Spinal cord (tissue), 10 donors: ENCODE results near the gene PLA2G4F. TPM values are rescaled to one million over a fixed set of nuclear protein-coding genes. Genes with fewer than 3 reads are reported as not detected.
A peak's percentile ranks its signal among the peaks of the same experiment; 100 is the strongest.

Experiments used
- DNase-seq, 6 donors: peaks; one replicate each; pipeline versions ENCODE4 v3.0.0 to v3.0.0-alpha.2; 2013 to 2015; ENCODE audit warnings: low spot score in 6 of 6, low read depth in 4 of 6
- H3K27ac ChIP-seq: one replicate; pipeline ENCODE4 v1.5.1; 2013; ENCODE audit warnings: low read depth, low read length, control low read depth
- H3K27me3 ChIP-seq: one replicate; pipeline ENCODE4 v1.6.1; 2013; ENCODE audit warnings: low read length; ENCODE audit not compliant: control insufficient read depth, insufficient read depth
- H3K36me3 ChIP-seq: one replicate; pipeline ENCODE4 v1.6.1; 2013; ENCODE audit warnings: low read length; ENCODE audit not compliant: control insufficient read depth, insufficient read depth
- H3K4me1 ChIP-seq: one replicate; pipeline ENCODE4 v1.6.1; 2013; ENCODE audit warnings: low read length; ENCODE audit not compliant: control insufficient read depth, insufficient read depth
- H3K4me3 ChIP-seq: one replicate; pipeline ENCODE4 v1.5.1; 2013; ENCODE audit warnings: low read depth, low read length, control low read depth
- H3K9me3 ChIP-seq: one replicate; pipeline ENCODE4 v1.6.1; 2013; ENCODE audit warnings: low read length; ENCODE audit not compliant: control insufficient read depth, insufficient read depth
- WGBS: methylation state at CpG from one replicate; pipeline ENCODE4 v1.1.5; 2013; ENCODE audit warnings: missing lambda C conversion rate; ENCODE audit not compliant: insufficient coverage; 5-methylcytosine and 5-hydroxymethylcytosine counted together
- long read RNA-seq, 4 donors: transcript quantifications; one replicate each; lab custom pipeline, GENCODE V29; 2026
- polyA plus RNA-seq, 2 donors: library from polyadenylated mRNA; unstranded; fragments of 120-200 nt; gene quantifications; one replicate each; pipeline ENCODE4 v1.2.1, GENCODE V29; 2013; ENCODE audit not compliant: insufficient read length in 2 of 2
- total RNA-seq, 2 donors: library from RNA; depleted of rRNA in 1 of 2; stranded (reverse); fragments of 120-200 nt in 1 of 2; fragments of >200 nt in 1 of 2; gene quantifications; one replicate each; pipeline versions ENCODE4 v1.2.3 to v1.2.4, GENCODE V29; 2013 to 2014
- donor health status: healthy.

Gene PLA2G4F, protein sequence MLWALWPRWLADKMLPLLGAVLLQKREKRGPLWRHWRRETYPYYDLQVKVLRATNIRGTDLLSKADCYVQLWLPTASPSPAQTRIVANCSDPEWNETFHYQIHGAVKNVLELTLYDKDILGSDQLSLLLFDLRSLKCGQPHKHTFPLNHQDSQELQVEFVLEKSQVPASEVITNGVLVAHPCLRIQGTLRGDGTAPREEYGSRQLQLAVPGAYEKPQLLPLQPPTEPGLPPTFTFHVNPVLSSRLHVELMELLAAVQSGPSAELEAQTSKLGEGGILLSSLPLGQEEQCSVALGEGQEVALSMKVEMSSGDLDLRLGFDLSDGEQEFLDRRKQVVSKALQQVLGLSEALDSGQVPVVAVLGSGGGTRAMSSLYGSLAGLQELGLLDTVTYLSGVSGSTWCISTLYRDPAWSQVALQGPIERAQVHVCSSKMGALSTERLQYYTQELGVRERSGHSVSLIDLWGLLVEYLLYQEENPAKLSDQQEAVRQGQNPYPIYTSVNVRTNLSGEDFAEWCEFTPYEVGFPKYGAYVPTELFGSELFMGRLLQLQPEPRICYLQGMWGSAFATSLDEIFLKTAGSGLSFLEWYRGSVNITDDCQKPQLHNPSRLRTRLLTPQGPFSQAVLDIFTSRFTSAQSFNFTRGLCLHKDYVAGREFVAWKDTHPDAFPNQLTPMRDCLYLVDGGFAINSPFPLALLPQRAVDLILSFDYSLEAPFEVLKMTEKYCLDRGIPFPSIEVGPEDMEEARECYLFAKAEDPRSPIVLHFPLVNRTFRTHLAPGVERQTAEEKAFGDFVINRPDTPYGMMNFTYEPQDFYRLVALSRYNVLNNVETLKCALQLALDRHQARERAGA
- total RNA-seq (under 1 TPM in 1 of 2 donors, not detected in 1; 0.11 TPM), polyA plus RNA-seq (under 1 TPM; 0.21 to 0.25 TPM)
- long read RNA-seq, donor 1, result 0 reads
- long read RNA-seq, donor 2, result 0 reads
- long read RNA-seq, donor 3, result 0 reads
- long read RNA-seq, donor 4, result 0 reads

DNA sequence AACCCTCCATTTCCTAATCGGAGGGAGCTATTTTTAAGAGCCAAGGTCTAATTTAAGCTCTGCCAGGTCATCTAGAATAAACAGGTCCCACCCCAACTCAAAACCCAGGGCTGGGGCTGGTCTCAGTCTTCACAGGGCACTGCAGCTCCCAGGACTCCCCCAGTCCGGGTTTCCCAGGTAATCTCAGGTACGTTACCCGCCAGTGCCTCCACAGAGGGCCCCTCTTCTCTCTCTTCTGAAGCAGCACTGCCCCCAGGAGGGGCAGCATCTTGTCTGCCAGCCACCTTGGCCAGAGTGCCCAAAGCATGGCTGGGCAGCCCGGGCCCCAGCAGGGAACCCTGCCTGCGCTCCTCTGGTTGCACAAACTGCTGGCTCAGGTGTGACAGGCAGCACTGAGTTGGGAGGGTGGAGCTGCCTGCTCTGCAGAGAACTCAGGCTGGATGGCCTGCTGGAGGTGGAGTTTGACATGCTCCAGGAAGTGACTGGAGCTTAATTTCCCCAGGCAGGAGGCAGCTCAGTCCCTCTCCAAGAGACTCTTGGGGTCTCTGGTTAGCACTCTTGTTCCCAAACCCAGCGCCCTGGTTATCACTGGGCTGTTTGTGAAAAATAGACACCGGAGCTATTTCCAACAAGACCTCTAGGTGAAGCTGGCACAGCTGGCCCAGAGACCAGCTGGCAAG, at the start of gene PLA2G4F:
Gene PLA2G4F (minus strand): TSS at position 394 of the 680 bp plus-strand sequence. CDS start 87 bp downstream, at position 307.
- DNase-seq, result no peak
- no peak within 1 kb of the TSS for H3K27ac ChIP-seq
- WGBS, result 73% methylated on average over 8 of the region's 8 CpGs

DNA sequence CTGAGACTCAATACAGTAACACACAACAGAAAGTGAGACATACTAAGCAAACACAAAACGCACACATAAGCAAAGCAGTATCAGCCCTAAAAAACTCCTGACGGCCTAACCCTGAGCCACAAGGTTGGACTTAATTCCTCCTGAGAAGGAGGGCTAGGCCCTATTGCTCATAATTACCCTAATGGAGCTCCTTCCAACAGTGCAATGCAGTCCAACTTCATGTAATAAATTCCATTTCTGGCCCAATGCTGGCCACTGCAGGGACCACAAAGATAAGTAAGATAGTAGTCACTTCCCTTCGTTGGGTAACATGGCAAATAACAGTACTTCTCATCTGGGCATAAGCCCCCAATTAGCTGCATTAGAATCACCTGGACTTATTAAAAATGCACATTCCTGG, 47.5 kb upstream of the PLA2G4F start:
- H3K27me3 ChIP-seq, result no peaks in the 10 kb centered on the region
- 100% methylated on average over 2 of the region's 3 CpGs for WGBS
- peaks cover 4% of the 10 kb centered on the region for H3K36me3 ChIP-seq
- no peak overlapping the region for H3K4me3 ChIP-seq
- no peaks in the 10 kb centered on the region for H3K9me3 ChIP-seq
- no peaks in the 10 kb centered on the region for H3K4me1 ChIP-seq
- no peak overlapping the region for H3K27ac ChIP-seq
- DNase-seq, result no peak

More for the DNA sequence above, at the start of gene PLA2G4F:
- peaks cover 35% of the 10 kb centered on the region for H3K4me1 ChIP-seq
- H3K36me3 ChIP-seq, result peaks cover 22% of the 10 kb centered on the region
- no peak within 1 kb of the TSS for H3K4me3 ChIP-seq
- no peaks in the 10 kb centered on the region for H3K27me3 ChIP-seq
- no peaks in the 10 kb centered on the region for H3K9me3 ChIP-seq

DNA sequence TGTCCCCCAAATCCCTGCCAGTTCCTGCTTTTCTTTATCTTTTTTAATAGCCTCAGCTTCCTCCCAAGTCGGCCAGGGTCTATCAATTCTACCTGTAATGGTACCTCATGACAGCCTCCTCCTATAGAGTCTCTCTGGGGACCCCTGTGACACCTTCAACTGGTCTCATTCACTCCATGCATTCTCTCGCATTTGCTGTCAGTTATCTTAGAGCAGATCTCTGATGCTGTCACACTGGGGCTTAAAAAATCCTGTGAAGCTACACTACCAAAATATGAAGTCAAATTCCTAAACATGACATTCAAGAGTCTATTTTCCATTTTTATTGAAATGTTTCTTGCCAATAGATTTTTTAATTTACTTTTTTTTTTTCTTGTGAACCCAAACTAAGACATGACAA, 46.2 kb upstream of the PLA2G4F start:
- no peak overlapping the region for H3K27ac ChIP-seq
- no peaks in the 10 kb centered on the region for H3K27me3 ChIP-seq
- H3K36me3 ChIP-seq, result peaks cover 7% of the 10 kb centered on the region
- no peaks in the 10 kb centered on the region for H3K9me3 ChIP-seq
- H3K4me1 ChIP-seq, result no peaks in the 10 kb centered on the region
- peak in 1 of 6 donors; percentile 1 for DNase-seq
- H3K4me3 ChIP-seq, result no peak overlapping the region
- WGBS, result 55% methylated on average over 2 of the region's 2 CpGs

DNA sequence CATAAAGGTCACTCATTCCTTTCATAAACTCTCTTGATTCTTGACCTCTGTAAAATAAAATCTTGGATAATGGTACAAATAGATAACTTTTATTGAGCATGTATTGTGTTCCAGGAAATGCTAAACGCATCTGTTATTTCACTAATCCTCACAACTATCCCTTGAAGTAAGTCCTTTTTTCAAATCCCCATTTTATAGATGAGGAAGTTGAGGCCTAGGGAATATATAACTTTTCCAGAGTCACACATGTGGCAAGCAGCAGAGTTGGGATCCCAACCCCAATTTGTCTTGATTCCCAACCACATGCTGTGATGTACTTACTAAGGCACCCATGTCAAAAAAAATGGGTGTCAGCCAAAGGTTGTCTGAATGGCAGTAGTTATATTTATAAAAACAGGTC, 45.4 kb upstream of the PLA2G4F start:
- Histone ChIP-seq H3K27me3 (no peaks in the 10 kb centered on the region), H3K4me3 (no peak overlapping the region), H3K4me1 (no peaks in the 10 kb centered on the region), H3K27ac (no peak overlapping the region), H3K9me3 (no peaks in the 10 kb centered on the region), H3K36me3 (peaks cover 10% of the 10 kb centered on the region)
- no CpG with 5 or more reads among the region's 1 CpG for WGBS
- no peak for DNase-seq

DNA sequence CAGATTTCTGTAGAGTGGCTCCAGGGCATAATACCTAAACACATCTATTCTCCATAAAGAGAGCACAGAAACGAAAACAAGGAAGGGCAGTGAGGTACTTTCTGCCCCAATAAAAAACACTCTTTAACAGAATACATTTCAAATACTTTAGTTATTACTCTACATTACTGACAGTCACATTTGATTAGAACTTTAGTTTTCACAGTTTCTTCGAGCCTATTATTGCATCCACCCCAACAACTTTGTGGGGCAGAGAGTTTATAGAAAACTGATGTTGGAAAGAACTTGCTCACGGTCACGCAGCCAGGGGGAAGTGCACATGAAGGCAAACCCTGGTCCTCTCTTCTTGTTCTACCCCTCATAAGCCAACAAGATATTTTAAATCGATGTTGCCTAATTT, 42.7 kb upstream of the PLA2G4F start:
- no peak for DNase-seq
- WGBS, result 67% methylated on average over 1 of the region's 5 CpGs
- H3K4me1 ChIP-seq, result no peaks in the 10 kb centered on the region

DNA sequence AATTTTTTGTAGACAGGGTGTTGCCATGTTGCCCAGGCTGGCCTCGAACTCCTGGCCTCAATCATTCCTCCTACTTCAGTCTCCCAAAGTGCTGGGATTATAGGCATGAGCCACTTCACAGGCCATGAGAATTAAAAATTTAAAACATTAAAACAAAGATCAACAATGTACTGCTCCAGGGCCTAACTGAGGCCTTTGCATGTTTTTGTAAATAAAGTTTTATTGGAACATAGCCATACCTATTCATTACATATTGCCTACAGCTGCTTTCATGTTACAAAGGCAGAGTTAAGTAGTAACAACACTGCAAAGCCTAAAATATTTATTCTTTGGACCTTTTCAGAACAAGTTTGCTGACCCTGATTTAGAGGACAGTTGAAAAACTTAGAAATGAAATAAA, 42.1 kb upstream of the PLA2G4F start:
- Histone ChIP-seq H3K27ac (no peak overlapping the region), H3K27me3 (no peaks in the 10 kb centered on the region), H3K4me1 (no peaks in the 10 kb centered on the region), H3K36me3 (peaks cover 10% of the 10 kb centered on the region), H3K4me3 (no peak overlapping the region), H3K9me3 (no peaks in the 10 kb centered on the region)
- no CpG with 5 or more reads among the region's 1 CpG for WGBS
- no peak for DNase-seq

More for the DNA sequence above, 42.7 kb upstream of the PLA2G4F start:
- peaks cover 10% of the 10 kb centered on the region for H3K36me3 ChIP-seq
- H3K4me3 ChIP-seq, result no peak overlapping the region
- no peak overlapping the region for H3K27ac ChIP-seq
- H3K27me3 ChIP-seq, result no peaks in the 10 kb centered on the region
- H3K9me3 ChIP-seq, result no peaks in the 10 kb centered on the region

DNA sequence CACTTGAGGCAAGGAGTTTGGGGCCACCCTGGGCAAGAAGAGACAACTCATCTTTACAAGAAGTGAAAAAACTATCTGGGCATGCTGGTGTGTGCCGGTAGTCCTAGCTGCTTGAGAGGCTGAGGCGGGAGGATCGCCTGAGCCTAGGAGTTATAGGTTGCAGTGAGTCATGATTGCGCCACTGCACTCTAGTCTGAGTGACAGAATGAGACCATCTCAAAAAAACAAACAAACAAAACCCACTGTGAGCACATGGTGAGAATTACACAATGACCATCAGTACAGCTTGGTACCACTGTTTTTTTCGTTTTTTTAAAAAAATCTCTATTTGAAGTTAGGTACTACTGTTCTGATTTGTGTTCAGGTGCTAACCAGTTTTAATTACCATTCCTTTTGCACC, 38.1 kb upstream of the PLA2G4F start:
- Histone ChIP-seq H3K36me3 (peaks cover 12% of the 10 kb centered on the region), H3K27me3 (no peaks in the 10 kb centered on the region), H3K9me3 (no peaks in the 10 kb centered on the region), H3K4me3 (no peak overlapping the region), H3K27ac (no peak overlapping the region), H3K4me1 (no peaks in the 10 kb centered on the region)
- no CpG with 5 or more reads among the region's 5 CpGs for WGBS
- no peak for DNase-seq

DNA sequence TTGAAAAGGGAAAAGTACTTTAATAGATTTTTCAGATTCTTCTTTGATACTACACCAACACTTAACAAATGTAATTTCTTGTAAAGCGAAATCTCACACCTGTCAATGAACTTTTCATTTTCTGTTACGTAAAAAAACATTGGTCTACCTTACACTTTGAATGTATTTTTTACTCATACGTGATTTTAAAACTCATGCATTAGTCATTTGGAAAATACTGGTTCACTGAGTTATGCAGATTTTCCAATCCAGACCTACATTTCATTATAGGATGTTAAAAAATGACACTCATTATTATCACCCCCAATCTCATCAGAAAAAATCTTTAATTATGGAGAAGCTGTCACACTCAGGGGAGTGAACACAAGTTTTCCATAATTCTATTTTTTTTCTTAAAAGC, 36.9 kb upstream of the PLA2G4F start:
- DNase-seq, result no peak
- H3K4me1 ChIP-seq, result no peaks in the 10 kb centered on the region
- no peak overlapping the region for H3K4me3 ChIP-seq
- H3K36me3 ChIP-seq, result peaks cover 21% of the 10 kb centered on the region
- no peaks in the 10 kb centered on the region for H3K9me3 ChIP-seq
- WGBS, result no CpG with 5 or more reads among the region's 3 CpGs
- H3K27me3 ChIP-seq, result no peaks in the 10 kb centered on the region
- no peak overlapping the region for H3K27ac ChIP-seq

DNA sequence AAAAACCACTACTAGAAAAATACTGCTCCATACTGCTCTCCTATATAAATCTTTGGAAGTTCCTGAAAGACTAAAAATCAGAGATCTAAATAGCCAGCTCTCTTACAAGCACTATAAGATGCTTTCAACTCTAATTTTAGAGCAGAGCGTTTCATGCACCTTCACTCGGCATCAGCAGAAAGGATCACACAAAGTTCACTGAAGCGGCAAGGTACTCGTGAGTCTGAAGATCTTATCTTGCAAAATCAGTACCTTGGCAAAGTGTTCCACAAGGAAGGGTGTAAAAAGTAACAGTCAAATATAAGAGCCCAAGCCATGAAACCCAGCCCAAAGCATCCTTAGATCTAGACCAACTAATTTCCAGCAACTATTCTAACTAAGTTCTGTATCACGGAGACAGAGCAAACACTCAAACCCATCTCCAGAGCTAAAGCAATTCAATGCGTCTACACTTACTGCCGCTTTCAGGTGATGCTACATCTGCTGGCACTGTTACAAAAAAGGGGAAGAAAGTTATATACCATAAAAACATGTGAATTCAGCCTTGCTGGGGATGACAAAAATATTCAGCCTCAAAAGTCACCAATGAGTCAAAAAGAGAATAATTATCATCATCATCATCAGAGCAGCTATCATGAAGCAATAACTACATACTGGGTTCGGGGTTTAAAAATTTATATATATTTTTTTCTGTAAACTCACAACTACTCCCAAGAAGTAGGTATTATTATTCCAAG, 35.3 kb upstream of the PLA2G4F start:
- Histone ChIP-seq H3K27ac (no peak overlapping the region), H3K4me3 (no peak overlapping the region), H3K4me1 (no peaks in the 10 kb centered on the region), H3K9me3 (no peaks in the 10 kb centered on the region), H3K27me3 (no peaks in the 10 kb centered on the region), H3K36me3 (peaks cover 16% of the 10 kb centered on the region)
- no peak for DNase-seq
- WGBS, result 92% methylated on average over 3 of the region's 8 CpGs
